Natural killer cell treated with Interleukin-12 subunit alpha and Interleukin-12 subunit beta and Interleukin-15 and Interleukin-18, amount 100 ng/mL, for 72 hours (primary cell): ENCODE measurements around the gene MRPS14. TPM values are rescaled to one million over a fixed set of nuclear protein-coding genes. Genes with fewer than 3 reads are reported as not detected.
"Not testable (repeated sequence)": the region's sequence is repeated elsewhere in the genome, so short reads cannot be mapped to it uniquely, and the experiment has no call there.

Experiments
- ATAC-seq, 2 donors: fragments of 150-1000 bp; cut with Tn5 transposase in 1 of 2; sonication (Bioruptor Pico), chemical (Tn5 transposase) in 1 of 2; 2 replicates each; pipeline ENCODE4 v1.10.0; 2021
- DNase-seq: peaks from one replicate; pipeline ENCODE4 v3.0.0; 2022; ENCODE audit warnings: low spot score
- H3K27ac Mint-ChIP-seq, 2 donors: 1 replicate in 1 of 2; 2 replicates in 1 of 2; pipeline ENCODE4 v1.8.0; 2022; ENCODE audit warnings: mixed read lengths in 2 of 2, mild to moderate bottlenecking in 1 of 2, moderate library complexity in 1 of 2
- H3K27me3 Mint-ChIP-seq, 2 donors: 1 replicate in 1 of 2; 2 replicates in 1 of 2; pipeline ENCODE4 v1.8.0; 2022; ENCODE audit warnings: mixed read lengths in 2 of 2
- H3K36me3 Mint-ChIP-seq: one replicate; pipeline ENCODE4 v1.8.0; 2022; ENCODE audit warnings: mixed read lengths
- H3K4me1 Mint-ChIP-seq, 2 donors: 1 replicate in 1 of 2; 2 replicates in 1 of 2; pipeline ENCODE4 v1.8.0; 2022; ENCODE audit warnings: low read depth in 2 of 2, mixed read lengths in 2 of 2, mild to moderate bottlenecking in 1 of 2
- H3K4me3 Mint-ChIP-seq: one replicate; pipeline ENCODE4 v1.8.0; 2022; ENCODE audit warnings: mixed read lengths
- H3K9me3 Mint-ChIP-seq: 2 replicates; pipeline ENCODE4 v1.8.0; 2022; ENCODE audit warnings: mixed read lengths
- total RNA-seq, 2 donors: library from RNA; stranded (reverse); gene quantifications; one replicate each; pipeline ENCODE4 v1.2.3, GENCODE V29; 2022

The MRPS14 gene
- total RNA-seq, result 10 to 100 TPM; 23.9 to 34.7 TPM

DNA sequence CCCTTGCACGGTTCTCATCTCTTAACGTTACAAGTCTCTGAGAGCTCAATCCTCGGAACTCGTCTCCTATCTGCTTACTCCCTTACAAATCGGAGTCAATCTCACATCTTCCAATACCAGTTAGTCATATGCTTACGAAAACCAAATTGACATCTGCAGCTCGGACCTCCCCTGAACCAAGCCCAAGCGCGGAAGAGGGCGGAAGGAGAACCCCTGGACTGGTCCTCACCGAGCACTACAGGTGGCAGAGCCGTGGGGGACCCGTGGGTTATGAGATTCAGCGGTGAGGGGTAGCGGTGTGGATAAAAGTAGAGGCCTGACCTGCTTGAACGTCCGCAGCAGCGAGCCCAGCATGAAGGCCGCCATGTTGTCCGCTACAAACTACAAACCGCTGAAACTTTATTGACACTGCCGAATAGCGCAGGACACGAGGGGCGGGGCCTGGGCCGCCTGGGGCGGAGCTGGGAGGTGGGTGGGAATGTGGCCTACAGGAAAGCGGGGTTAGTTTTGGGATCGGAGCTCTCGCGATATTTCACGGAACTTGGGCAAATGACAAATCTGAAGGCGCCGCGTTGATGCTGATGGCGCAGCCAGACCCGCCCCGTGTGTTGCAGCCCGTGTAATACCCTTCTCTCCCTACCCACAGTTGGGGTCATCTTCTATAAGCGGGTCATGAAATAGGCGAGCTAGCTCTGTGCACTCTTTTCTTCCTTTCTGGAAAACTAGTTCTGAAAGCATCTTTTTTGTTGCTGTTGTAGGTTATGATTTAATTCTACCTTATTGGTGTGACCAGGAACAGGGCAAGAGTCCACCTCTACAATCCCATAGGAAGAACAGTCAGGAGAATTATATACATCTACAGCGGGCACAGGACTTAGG, at the start of gene MRPS14:
Gene MRPS14, minus strand, starts transcription at position 383 of the 879 bp plus-strand sequence. Its CDS starts 17 bp downstream, at position 366.
- Mint-ChIP-seq H3K9me3 (no peaks in the 10 kb centered on the region), H3K27me3 (no peaks in the 10 kb centered on the region), H3K4me3 (peak within 1 kb of the TSS; percentile 97)

GRCh38 chr1:175072099-175072951, 49.1 kb upstream of the MRPS14 start:
- no peaks in the 10 kb centered on the region for H3K36me3 Mint-ChIP-seq
- H3K27me3 Mint-ChIP-seq, result peaks cover 9 to 18% of the 10 kb centered on the region in 2 donors
- H3K4me3 Mint-ChIP-seq, result peak overlapping the region; percentile 39
- no peak for DNase-seq
- H3K27ac Mint-ChIP-seq, result no peak overlapping the region
- H3K4me1 Mint-ChIP-seq, result peaks cover 9 to 14% of the 10 kb centered on the region in 2 donors
- H3K9me3 Mint-ChIP-seq, result no peaks in the 10 kb centered on the region
- ATAC-seq, result peak in 1 of 2 donors; percentile 66

More for the DNA sequence above, at the start of gene MRPS14:
- ATAC-seq, result peak; percentile 96 to 97
- Mint-ChIP-seq H3K36me3 (peaks cover 17% of the 10 kb centered on the region), H3K4me1 (peaks cover 21 to 35% of the 10 kb centered on the region in 2 donors), H3K27ac (peak within 1 kb of the TSS; percentile 81 to 88)
- DNase-seq, result peak; percentile 97

DNA sequence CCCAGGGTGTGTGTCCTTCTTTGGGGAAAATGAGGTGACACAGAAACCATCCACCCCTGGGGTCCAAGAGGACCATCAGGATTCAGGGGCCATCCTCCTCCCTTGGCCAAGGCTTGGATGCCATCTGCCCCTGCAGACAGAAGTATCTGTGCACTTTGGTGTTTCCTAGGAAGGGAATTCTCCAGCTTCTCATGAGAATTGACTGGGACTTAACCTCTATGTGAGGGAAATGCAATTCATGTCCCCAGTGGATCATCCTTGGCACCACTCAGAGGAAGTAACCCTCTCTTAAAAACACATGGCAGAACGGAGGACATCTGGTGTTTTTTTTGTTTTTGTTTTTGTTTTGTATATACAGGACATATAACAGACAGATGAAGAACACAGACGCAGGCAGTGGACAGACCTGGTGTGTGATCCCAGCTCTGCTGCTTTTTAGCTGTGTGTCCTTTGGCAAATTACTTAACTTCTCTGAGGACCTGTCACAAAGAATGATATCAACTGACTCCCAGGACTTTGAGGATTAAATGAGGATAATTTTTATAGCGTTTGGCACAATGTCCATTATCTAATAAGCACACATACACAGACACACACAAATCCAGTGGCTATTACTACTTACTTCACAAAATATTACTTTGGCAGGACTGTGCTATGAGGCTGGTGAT, 48.2 kb upstream of the MRPS14 start:
- Mint-ChIP-seq H3K4me1 (peaks cover 9 to 14% of the 10 kb centered on the region in 2 donors), H3K27ac (no peak overlapping the region), H3K9me3 (no peaks in the 10 kb centered on the region), H3K4me3 (no peak overlapping the region), H3K36me3 (no peaks in the 10 kb centered on the region), H3K27me3 (peaks cover 9 to 22% of the 10 kb centered on the region in 2 donors)
- no peak for DNase-seq
- no peak for ATAC-seq

DNA sequence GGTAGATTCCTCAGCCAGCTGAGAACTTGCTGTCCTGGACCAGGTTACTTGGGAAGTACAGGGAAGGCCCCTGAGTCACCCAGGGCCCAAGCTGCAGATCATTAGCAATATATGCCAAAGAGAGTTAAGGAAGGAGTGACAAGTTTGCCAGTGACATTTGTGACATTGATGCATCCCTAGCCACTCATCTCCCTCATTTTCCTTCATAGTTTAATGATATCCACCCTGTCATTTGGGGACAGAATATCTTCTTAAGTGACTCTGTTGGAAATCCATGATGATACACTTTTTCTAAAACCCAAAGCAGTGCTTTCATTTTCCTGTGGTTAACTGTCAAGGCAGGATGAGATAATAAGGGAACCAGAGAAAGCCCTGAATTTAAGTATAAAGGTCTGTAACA, 47.6 kb upstream of the MRPS14 start:
- H3K27me3 Mint-ChIP-seq, result peaks cover 15 to 26% of the 10 kb centered on the region in 2 donors
- H3K4me3 Mint-ChIP-seq, result no peak overlapping the region
- H3K4me1 Mint-ChIP-seq, result peaks cover 9 to 14% of the 10 kb centered on the region in 2 donors
- H3K27ac Mint-ChIP-seq, result no peak overlapping the region
- H3K9me3 Mint-ChIP-seq, result no peaks in the 10 kb centered on the region
- no peak for DNase-seq
- no peaks in the 10 kb centered on the region for H3K36me3 Mint-ChIP-seq
- no peak for ATAC-seq

DNA sequence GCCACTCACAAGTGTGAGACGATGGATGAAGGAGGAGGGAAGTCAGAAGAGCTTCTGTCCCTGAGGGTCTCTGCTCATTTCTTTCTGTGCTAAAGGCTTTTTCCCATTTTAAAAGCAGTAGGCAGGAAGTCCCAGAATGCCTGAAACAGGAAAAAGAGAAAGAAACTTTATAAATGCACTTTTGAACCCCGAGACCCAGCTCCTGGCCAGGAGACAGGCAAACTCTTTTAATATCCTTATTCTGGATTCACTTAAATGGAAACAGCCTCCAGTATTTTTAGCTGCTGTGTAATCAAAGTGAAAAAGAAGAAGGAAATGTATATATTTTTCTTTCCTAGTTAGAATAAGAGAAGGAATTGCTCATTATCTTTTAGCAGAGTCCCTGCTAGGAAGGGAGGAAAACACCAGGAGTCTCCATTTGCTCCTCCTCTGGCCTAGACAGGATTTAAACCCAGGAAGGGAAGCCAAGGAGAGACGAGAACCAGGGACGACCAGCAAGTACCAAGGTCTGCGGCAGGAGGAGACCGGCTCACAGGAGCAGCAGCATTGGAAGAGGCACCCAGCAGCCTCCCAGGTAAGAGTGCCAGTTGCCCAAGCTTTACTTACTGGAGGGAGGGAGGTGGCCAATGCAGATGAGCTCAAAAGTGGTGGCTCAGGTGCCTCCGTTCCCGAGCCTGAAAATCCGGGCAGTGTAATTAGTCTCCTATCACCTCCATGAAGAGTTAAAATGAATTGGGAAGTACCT, 44.3 kb upstream of the MRPS14 start, which contains the start of gene TNN:
Gene TNN, plus strand, starts transcription at position 472 of the 745 bp plus-strand sequence. CDS start 9,586 bp downstream, outside the sequence.
- H3K9me3 Mint-ChIP-seq, result no peaks in the 10 kb centered on the region
- peaks cover 5 to 6% of the 10 kb centered on the region in 2 donors for H3K4me1 Mint-ChIP-seq
- ATAC-seq, result no peak
- H3K27ac Mint-ChIP-seq, result no peak within 1 kb of the TSS
- peaks cover 22 to 27% of the 10 kb centered on the region in 2 donors for H3K27me3 Mint-ChIP-seq
- H3K36me3 Mint-ChIP-seq, result no peaks in the 10 kb centered on the region
- no peak within 1 kb of the TSS for H3K4me3 Mint-ChIP-seq
- DNase-seq, result no peak

DNA sequence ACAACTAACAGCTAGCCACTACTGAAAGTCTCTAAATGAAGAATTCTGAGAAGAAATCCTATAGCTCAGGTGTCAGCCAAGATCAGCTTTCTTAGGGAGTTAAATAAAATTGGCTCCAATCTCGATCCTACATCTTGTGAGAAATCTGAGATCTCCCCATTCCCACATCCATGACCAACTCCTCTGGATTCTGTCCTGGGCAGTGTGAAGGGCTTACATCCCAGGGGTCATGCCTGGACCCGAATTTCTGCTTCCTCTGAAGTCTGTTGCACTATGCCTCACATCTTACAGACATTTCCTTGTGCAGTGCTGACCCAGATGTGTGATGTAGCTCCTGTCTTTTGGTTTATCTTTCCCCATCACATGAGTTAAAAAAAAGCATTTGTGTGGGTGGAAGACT, 39.6 kb upstream of the MRPS14 start:
- no peaks in the 10 kb centered on the region for H3K9me3 Mint-ChIP-seq
- H3K27ac Mint-ChIP-seq, result no peak overlapping the region
- no peak overlapping the region for H3K4me3 Mint-ChIP-seq
- peaks cover 10 to 25% of the 10 kb centered on the region in 2 donors for H3K27me3 Mint-ChIP-seq
- no peaks in the 10 kb centered on the region for H3K4me1 Mint-ChIP-seq
- H3K36me3 Mint-ChIP-seq, result no peaks in the 10 kb centered on the region
- no peak for ATAC-seq
- no peak for DNase-seq

DNA sequence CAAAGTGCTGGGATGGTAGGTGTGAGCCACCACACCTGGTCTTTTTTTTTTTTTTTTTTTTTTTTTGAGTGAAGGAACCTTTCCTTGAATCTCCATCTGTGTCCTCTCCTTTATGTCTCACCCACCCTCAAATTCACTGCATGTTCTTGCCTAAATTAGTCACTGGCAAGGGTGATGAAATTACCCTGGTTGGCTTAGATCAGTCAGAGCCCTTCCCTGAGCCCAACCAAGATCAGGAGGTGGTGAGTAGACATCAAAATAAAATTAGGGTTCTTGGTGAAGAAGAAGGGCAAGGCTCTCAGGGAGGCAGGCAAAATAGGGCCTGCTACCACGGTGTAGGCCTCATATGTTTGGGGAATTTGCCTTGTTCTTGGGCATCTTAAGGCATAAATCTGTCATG, 39.1 kb upstream of the MRPS14 start:
- no peak overlapping the region for H3K27ac Mint-ChIP-seq
- peaks cover 12 to 25% of the 10 kb centered on the region in 2 donors for H3K27me3 Mint-ChIP-seq
- H3K9me3 Mint-ChIP-seq, result no peaks in the 10 kb centered on the region
- H3K4me3 Mint-ChIP-seq, result no peak overlapping the region
- no peaks in the 10 kb centered on the region for H3K4me1 Mint-ChIP-seq
- DNase-seq (no peak), ATAC-seq (no peak)
- H3K36me3 Mint-ChIP-seq, result no peaks in the 10 kb centered on the region

DNA sequence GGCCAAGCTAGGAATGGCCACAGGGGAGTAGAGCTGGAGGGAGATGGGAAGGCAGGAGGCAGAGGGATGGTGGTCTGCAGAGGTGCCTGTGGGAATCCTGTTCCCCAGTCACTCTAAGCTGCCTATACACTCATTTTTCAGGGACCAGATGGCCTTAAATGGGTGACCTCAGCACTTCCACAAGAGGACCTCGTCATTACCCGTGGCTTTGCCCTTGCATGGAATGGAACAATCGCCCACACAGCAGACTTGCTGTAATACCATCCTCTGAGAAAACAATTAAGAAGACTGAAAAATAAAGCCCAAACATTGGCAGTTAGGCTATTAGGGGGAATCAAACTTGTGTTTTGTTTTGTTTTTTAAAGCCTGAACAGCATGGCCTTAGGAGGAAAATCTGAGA, 31.5 kb upstream of the MRPS14 start:
- Mint-ChIP-seq H3K4me1 (no peaks in the 10 kb centered on the region), H3K4me3 (no peak overlapping the region), H3K27me3 (peaks cover 18 to 23% of the 10 kb centered on the region in 2 donors), H3K36me3 (no peaks in the 10 kb centered on the region), H3K9me3 (no peaks in the 10 kb centered on the region), H3K27ac (no peak overlapping the region)
- no peak for DNase-seq
- no peak for ATAC-seq

- H3K36me3 Mint-ChIP-seq, result no peaks in the 10 kb centered on the region
- H3K27ac Mint-ChIP-seq, result no peak overlapping the region
- ATAC-seq (no peak), DNase-seq (no peak)
- peaks cover 35 to 53% of the 10 kb centered on the region in 2 donors for H3K27me3 Mint-ChIP-seq
- no peak overlapping the region for H3K4me3 Mint-ChIP-seq
- no peaks in the 10 kb centered on the region for H3K9me3 Mint-ChIP-seq
- H3K4me1 Mint-ChIP-seq, result no peaks in the 10 kb centered on the region
These were observed 27.8 kb upstream of the MRPS14 start for GRCh38 chr1:175050992-175051391.

DNA sequence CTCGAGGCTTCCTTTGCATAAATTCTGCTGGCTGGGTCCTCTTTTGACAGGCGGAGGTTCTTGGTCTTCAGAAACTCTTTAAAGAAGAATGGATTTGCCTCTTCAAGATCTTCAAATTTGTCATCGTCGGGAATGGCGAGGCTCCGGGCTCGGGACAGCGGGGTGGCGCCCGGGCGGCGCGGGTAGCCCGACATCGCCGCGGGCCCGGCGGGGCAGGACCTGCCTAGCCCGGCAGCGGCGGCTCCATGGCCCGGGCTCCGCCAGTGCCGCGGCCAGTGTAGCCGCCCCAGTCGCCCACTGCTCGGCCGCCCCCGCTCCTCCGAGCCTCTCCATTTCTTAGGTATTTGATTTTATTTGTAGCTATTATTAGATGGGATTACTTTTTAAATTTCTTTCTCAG, 22.3 kb upstream of the MRPS14 start:
- H3K27me3 Mint-ChIP-seq, result peaks cover 32 to 59% of the 10 kb centered on the region in 2 donors
- H3K4me1 Mint-ChIP-seq, result no peaks in the 10 kb centered on the region
- H3K9me3 Mint-ChIP-seq, result no peaks in the 10 kb centered on the region
- no peaks in the 10 kb centered on the region for H3K36me3 Mint-ChIP-seq
- ATAC-seq, result no peak
- DNase-seq, result no peak
- H3K27ac Mint-ChIP-seq, result no peak overlapping the region
- no peak overlapping the region for H3K4me3 Mint-ChIP-seq

DNA sequence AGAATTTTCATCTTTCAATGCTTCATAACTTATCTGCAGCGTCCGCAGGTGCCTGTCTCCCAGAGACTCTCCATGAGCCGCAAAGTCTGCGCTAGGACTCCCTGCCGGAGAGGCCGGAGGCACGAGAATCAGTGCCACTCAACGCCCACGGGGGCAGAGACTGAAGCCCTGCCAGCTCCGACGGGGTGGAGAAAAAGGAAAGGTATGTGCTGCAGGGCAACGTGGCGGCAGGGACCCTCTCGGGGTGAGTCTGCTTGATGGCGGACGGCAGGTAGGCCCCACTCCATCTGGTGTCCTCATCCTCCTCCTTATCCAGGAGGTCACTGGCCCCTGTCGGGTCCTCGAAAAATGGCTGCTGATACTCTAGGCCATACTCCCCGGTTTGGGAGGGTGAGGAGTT, 21.9 kb upstream of the MRPS14 start:
- no peak overlapping the region for H3K27ac Mint-ChIP-seq
- no peaks in the 10 kb centered on the region for H3K36me3 Mint-ChIP-seq
- DNase-seq (no peak), ATAC-seq (no peak)
- H3K4me3 Mint-ChIP-seq, result no peak overlapping the region
- no peaks in the 10 kb centered on the region for H3K9me3 Mint-ChIP-seq
- no peaks in the 10 kb centered on the region for H3K4me1 Mint-ChIP-seq
- H3K27me3 Mint-ChIP-seq, result peaks cover 32 to 60% of the 10 kb centered on the region in 2 donors

- H3K4me1 Mint-ChIP-seq, H3K4me3 Mint-ChIP-seq, DNase-seq, H3K27ac Mint-ChIP-seq, H3K9me3 Mint-ChIP-seq, ATAC-seq, H3K36me3 Mint-ChIP-seq: not testable (repeated sequence)
- peaks cover 30 to 57% of the 10 kb centered on the region in 2 donors for H3K27me3 Mint-ChIP-seq
These were observed 21.4 kb upstream of the MRPS14 start for GRCh38 chr1:175044591-175044990.

GRCh38 chr1:175043824-175044223, 20.6 kb upstream of the MRPS14 start:
- H3K4me1 Mint-ChIP-seq, result no peaks in the 10 kb centered on the region
- H3K4me3 Mint-ChIP-seq, result no peak overlapping the region
- no peaks in the 10 kb centered on the region for H3K9me3 Mint-ChIP-seq
- ATAC-seq, result no peak
- no peaks in the 10 kb centered on the region for H3K36me3 Mint-ChIP-seq
- DNase-seq, result no peak
- H3K27me3 Mint-ChIP-seq, result peaks cover 24 to 49% of the 10 kb centered on the region in 2 donors
- no peak overlapping the region for H3K27ac Mint-ChIP-seq
